HG03575 (cell line): ENCODE results near the gene ZFP92.

Source experiments
- ATAC-seq: cut with Tn5 transposase; IDR thresholded peaks from one replicate; pipeline ENCODE4 v1.9.1; 2021; ENCODE audit not compliant: unreplicated experiment, insufficient number of reproducible peaks, low FRiP score; ENCODE audit errors: extremely low read depth

ZFP92 gene

DNA sequence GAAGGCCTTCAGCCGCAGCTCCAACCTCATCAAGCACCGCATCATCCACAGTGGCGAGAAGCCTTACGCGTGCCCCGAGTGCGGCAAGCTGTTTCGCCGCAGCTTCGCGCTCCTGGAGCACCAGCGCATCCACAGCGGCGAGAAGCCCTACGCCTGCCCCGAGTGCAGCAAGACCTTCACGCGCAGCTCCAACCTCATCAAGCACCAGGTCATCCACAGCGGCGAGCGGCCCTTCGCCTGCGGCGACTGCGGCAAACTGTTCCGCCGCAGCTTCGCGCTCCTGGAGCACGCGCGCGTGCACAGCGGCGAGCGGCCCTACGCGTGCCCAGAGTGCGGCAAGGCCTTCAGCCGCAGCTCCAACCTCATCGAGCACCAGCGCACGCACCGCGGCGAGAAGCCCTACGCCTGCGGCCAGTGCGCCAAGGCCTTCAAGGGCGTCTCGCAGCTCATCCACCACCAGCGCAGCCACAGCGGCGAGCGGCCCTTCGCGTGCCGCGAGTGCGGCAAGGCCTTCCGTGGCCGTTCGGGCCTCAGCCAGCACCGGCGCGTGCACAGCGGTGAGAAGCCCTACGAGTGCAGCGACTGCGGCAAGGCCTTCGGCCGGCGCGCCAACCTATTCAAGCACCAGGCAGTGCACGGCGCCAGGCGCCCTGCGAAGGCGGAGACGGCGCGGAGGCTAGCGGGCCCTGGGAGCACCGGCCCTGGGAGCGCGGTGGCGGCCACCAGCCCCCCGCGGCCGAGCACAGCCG lies 9.8 kb downstream of the ZFP92 start:
- no peak for ATAC-seq

- no peak for ATAC-seq
Measured at GRCh38 chrX:153421856-153422255, 10.6 kb downstream of the ZFP92 start.

GRCh38 chrX:153423652-153424051 lies 12.4 kb downstream of the ZFP92 start:
- no peak for ATAC-seq

DNA sequence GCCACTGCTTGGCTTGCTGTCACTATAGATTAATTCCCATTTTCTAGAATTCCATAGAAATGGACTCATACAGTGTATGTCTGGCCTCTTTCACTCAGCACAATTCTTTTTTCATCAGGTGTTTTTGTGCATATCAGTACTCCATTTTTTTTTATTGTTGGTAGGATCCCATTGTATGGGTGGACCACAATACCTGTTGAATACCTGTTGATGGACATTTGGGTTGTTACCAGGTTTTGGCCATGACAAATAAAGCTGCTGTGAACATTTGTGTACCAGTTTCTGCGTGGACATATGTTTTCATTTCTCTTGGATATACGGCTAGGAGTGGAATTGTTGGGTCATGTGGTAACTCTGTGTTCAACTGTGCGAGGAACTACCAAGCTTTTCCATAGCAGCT lies 14.9 kb downstream of the ZFP92 start:
- ATAC-seq = no peak

GRCh38 chrX:153430796-153431195 lies 19.5 kb downstream of the ZFP92 start:
- ATAC-seq = no peak

- no peak for ATAC-seq
Measured at GRCh38 chrX:153433161-153433680, 21.9 kb downstream of the ZFP92 start.

GRCh38 chrX:153433781-153434285 lies 22.6 kb downstream of the ZFP92 start:
- ATAC-seq = no peak

- ATAC-seq = no peak
Measured at GRCh38 chrX:153434801-153435200, 23.5 kb downstream of the ZFP92 start.

DNA sequence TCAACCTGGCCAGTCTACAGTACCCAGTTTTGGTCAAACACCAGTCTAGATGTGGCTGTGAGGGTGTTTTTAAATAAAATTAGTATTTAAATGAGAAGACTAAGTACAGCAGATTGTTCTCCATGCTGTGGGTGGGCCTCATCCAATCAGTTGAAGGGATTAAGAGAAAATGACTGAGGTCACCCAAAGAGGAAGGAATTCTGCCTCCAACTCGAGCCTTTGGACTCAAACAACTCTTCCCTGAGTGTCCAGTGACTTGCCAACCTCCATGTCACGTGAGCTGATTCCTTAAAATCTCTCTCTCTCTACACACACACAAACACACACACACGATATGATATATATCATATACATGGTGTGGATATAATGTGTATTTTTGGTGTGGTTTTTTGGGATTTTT lies 24.6 kb downstream of the ZFP92 start:
- no peak for ATAC-seq

GRCh38 chrX:153438532-153438931 lies 27.3 kb downstream of the ZFP92 start:
- no peak for ATAC-seq

GRCh38 chrX:153439977-153440376 lies 28.7 kb downstream of the ZFP92 start:
- ATAC-seq = no peak

DNA sequence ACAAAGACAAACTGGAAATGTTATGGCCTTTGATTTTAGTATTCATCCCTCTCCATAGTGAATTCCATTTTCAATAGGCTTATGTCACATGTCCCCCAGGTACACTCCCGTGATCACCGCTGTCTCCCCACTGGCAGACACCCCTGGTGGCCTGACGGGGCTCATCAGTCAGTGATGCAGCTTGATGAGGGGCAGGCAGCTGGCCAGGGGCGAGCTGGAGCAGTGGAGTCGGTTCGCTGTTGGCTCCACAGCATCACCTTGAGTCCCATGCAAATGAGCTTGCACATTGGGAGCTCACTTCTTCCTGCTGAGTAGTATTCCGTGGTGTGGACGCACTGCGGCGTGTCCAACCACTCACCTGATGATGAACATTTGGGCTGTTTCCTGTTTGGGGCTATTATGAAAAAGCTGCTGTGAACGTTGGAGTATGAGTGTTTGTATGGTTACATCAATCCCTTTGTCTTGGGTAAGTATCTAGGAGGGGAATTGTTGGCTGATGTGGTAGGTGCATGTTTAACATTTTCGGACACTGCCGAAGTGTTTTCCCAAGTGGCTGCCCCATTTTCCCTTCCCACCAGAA lies 29.4 kb downstream of the ZFP92 start:
- no peak for ATAC-seq

DNA sequence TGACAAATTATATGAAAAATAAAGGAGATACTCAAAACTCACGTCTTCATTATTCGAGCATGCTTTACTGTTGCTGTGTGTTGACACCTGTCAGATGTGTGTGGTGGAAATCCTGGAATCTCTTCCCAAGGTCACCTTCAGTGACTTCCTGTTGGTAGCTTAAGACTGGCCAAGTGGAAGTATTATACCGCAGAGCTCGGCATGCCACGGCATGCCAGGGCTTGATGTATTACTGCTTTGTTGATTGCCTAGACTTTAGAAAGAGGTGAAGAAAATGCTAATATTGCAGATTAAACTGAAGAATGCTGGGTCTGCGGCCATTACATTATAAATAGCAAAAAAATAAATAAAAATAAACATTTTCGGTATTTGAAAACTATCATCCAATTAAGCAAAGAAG lies 30.0 kb downstream of the ZFP92 start:
- no peak for ATAC-seq

- ATAC-seq = no peak
Measured at GRCh38 chrX:153441981-153442380, 30.7 kb downstream of the ZFP92 start.

- ATAC-seq = no peak
Measured at GRCh38 chrX:153442463-153442862, 31.2 kb downstream of the ZFP92 start.

DNA sequence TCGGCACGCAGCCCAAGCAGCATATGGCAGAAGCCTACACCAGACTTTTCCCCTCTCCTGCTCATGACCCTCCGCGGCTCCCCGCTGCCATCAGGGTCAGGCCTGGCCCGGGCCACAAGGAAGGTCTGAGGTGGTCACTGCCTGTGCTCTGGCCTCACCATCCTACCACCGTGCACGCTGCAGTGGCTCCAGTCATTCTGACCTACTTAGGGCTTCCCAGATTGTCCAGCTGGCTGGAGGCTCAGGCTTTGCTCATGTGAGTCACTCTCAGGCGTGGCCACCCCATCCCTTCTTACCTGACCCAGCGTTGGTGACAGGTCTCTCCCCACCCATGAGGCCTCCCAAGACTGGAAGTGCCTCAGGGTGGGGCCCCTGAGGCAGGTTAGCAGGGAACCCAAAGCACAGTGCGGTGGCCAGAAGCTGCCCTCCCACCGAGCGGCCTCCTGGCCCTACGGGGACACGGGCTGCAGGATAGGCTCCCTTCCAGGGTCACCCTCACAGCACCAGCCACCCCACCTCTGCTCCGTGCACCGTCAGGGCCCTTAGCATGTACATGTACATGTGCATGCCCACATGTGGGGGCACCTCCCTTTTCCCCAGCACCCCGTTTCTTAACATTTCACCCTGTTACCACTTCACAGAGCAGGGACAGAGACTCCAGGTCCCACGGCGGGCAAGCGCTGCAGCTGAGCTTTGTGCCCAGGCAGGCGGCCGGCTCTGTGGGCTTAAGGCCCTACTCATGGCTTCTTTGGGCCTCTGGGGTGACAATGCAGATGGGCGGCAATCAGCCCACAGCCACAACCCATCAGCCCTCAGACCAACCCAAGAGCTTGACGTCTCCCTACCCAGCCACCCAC lies 32.4 kb downstream of the ZFP92 start:
- no peak for ATAC-seq

DNA sequence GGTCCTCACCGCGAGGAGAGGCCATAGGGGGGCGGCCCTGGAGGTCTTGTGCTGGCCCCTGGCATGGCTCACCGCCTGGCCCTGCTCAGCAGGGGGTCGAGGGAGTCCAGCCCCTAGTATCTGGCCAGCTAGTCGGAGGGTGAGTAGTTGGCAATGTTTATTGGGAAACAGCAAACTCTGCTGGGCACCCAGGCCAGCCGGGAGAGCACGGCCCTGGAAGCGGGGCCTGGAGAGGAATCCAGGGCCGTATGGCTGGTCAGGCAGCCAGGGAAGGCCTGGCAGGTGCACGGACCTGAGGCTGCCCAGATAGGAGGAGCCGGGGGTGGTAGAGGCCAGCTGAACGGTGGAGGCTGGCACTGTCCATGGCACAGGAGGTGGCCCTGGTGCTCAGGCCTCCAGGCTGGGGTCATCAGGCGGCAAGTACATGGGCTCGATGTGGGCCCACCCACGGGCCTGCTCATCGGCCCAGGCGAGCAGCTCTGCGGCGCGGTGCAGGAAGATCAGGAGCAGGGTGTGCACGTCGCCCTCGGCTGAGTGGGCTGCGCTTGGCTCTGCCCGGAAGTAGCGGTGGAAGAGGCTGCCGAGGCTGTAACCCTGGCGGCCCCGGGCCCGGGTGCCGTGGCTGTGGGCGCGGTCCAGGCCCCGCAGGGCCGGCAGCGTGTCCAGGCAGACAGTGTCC lies 33.2 kb downstream of the ZFP92 start:
- ATAC-seq = no peak

- ATAC-seq = no peak
Measured at GRCh38 chrX:153445106-153445855, 34.0 kb downstream of the ZFP92 start.
